BE2C (cell line): ENCODE measurements around the gene GLIS2.

Experiments
- DNase-seq: peaks from one replicate; pipeline ENCODE4 v3.0.0-alpha.2; 2020
- H3K27me3 ChIP-seq: fragments of 250-450 bp; sonication (Bioruptor Pico); 2 replicates; pipeline ENCODE4 v1.5.1; 2020; ENCODE audit warnings: mild to moderate bottlenecking
- H3K36me3 ChIP-seq: fragments of 250-450 bp; sonication (Bioruptor Pico); 2 replicates; pipeline ENCODE4 v1.5.1; 2020; ENCODE audit warnings: mild to moderate bottlenecking
- H3K4me1 ChIP-seq: fragments of 250-450 bp; sonication (Bioruptor Pico); 2 replicates; pipeline ENCODE4 v1.5.1; 2020
- H3K4me3 ChIP-seq: 2 replicates; pipeline ENCODE4 v1.5.1; 2011; ENCODE audit warnings: low read depth, low read length
- H3K9me3 ChIP-seq: fragments of 250-450 bp; sonication (Bioruptor Pico); 2 replicates; pipeline ENCODE4 v1.5.1; 2020
- TF ChIP-seq, protein P1 (sequence below): IDR thresholded peaks from 2 replicates; pipeline ENCODE4 v1.5.1; 2012; ENCODE audit warnings: mild to moderate bottlenecking, low read depth, low read length

GLIS2 gene

DNA sequence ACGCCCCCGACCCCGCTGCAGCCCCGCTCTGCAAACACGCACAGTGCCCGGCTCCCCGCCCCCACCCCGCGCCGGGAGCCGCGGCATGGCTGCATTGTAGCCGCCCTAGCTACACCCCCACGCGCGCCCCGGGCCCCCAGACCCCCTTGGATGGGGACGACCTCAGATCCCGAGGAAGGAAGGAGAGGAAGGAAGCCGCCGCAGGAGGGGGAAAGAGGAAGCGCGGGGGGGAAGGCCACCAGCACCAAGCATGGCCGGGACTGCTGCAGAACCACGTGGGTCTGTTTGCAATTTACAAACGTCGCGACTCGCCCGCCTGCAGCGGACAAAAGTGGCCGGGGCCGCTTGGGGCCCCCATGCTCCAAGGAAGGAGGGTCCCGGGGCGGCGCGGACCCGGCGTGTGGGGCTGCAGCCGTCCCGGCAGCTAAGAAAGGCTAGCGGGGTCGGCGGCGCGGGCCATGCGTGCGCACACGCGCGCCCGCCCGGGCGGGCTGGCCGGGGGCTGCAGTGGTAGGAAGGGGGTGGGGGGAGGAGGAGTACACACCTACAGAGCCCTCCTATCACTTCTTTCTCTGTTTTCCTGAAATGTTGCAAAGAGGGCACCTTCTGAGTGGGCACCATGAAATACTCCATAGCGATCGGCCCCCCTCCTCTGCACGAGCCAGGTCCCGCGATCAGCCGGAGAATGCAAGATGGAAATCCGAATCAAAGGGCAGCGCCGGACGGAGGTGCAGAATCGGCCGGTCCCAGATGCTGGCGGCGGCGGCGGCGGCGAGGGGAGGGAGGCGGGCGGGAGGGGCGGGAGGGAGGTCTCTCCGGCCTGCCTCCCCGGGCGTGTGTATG lies 43.5 kb upstream of the GLIS2 start:
- Histone ChIP-seq H3K4me1 (no peaks in the 10 kb centered on the region), H3K4me3 (peak overlapping the region; percentile 85), H3K9me3 (no peaks in the 10 kb centered on the region), H3K36me3 (peaks cover 18% of the 10 kb centered on the region), H3K27me3 (no peaks in the 10 kb centered on the region)
- TF ChIP-seq, protein P1, sequence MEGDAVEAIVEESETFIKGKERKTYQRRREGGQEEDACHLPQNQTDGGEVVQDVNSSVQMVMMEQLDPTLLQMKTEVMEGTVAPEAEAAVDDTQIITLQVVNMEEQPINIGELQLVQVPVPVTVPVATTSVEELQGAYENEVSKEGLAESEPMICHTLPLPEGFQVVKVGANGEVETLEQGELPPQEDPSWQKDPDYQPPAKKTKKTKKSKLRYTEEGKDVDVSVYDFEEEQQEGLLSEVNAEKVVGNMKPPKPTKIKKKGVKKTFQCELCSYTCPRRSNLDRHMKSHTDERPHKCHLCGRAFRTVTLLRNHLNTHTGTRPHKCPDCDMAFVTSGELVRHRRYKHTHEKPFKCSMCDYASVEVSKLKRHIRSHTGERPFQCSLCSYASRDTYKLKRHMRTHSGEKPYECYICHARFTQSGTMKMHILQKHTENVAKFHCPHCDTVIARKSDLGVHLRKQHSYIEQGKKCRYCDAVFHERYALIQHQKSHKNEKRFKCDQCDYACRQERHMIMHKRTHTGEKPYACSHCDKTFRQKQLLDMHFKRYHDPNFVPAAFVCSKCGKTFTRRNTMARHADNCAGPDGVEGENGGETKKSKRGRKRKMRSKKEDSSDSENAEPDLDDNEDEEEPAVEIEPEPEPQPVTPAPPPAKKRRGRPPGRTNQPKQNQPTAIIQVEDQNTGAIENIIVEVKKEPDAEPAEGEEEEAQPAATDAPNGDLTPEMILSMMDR = no peak
- DNase-seq = no peak

DNA sequence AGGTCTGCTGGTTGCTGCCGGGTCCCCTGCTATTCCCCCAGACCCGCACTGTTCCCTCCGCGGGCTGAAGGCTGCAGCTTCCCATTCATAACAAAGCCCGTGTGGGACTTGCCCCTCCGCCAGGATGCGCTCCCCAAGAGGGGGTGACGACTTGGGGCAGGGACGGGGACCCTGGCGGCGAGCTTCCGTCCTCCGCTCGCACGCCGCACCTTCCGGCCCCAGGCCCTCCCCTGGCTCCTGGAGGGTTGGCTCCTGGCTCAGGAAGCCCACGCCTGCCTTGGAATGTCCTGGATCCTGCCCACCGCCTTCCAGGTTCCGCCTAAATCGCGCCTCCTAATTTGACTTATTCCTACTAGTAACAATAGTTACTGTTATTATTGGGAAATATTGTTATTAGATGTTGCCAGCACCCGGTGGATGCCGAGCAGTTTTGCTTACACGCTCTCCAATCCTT lies 42.0 kb upstream of the GLIS2 start:
- Histone ChIP-seq H3K27me3 (no peaks in the 10 kb centered on the region), H3K9me3 (no peaks in the 10 kb centered on the region), H3K36me3 (peaks cover 9% of the 10 kb centered on the region), H3K4me3 (peak overlapping the region; percentile 85), H3K4me1 (no peaks in the 10 kb centered on the region)
- TF ChIP-seq, protein P1 = peak; percentile 37; the same call in 1 of the 2 replicates
- DNase-seq = peak; percentile 52

DNA sequence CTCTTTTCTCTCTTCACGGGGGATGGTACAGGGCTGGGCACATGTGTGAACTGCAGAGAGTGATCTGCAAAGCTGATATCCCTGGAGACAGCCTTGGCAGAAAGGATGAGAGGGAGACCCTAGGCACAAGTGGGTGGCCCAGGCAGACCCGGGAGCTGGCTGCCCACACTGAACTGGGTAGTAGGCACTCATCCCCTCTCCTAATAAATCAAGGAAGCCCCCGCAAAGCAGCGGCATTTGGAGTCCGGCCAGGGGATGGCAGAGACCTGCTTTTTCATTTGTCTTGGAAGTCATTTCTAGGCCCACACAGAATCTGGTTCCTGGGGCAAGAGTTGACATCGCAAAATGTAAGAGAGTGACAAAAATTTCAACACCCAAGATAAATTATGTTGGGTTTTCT lies 40.0 kb upstream of the GLIS2 start:
- peaks cover 5% of the 10 kb centered on the region for H3K36me3 ChIP-seq
- no peaks in the 10 kb centered on the region for H3K27me3 ChIP-seq
- no peak for DNase-seq
- no peaks in the 10 kb centered on the region for H3K4me1 ChIP-seq
- H3K4me3 ChIP-seq = no peak overlapping the region
- H3K9me3 ChIP-seq = peaks cover 3% of the 10 kb centered on the region; the same call in 1 of the 2 replicates
- TF ChIP-seq, protein P1 = no peak

DNA sequence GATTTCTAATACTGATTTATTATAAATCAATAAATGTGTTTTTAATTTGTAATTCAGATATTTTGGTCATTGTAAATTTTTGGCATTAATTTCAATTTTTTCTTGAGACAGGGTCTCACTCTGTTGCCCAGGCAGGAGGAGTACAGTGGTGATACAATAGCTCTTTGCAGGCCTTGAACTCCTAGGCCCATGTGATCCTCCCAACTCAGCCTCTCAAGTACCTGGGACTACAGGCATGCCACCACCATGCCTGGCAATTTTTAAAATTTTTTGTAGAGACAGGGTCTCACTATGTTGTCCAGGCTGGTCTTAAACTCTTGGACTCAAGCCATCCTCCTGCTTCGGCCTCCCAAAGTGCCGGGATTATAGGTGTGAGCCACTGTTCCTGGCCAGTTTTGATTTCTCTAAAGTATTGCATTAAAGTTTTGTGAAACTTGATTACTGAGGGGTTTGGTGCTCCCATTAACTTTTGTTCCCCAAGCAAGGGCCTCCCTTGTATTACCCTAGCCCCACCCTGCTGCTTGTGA lies 37.8 kb upstream of the GLIS2 start:
- TF ChIP-seq, protein P1 = no peak
- Histone ChIP-seq H3K27me3 (no peaks in the 10 kb centered on the region), H3K4me1 (no peaks in the 10 kb centered on the region), H3K36me3 (no peaks in the 10 kb centered on the region), H3K4me3 (no peak overlapping the region), H3K9me3 (peaks cover 4% of the 10 kb centered on the region; the same call in 1 of the 2 replicates)
- no peak for DNase-seq

DNA sequence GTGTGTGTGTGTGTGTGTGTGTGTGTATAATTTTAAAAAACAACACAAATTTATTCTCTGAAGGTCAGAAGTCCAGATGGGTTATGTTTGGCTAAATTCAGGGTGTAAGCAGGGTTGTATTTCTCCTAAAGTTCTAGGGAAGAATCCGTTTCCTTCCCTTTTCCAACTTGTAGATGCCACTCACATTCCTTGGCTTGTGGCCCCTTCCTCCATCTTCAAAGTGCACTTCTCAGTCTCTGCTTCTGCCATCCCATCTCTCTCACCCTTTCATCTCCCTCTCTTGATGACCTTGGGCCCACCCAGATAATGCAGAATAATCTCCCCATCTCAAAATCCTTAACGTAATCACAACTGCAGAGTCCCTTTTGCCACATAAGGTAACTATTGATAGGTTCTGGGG lies 35.2 kb upstream of the GLIS2 start:
- no peaks in the 10 kb centered on the region for H3K4me1 ChIP-seq
- TF ChIP-seq, protein P1 = no peak
- H3K27me3 ChIP-seq = no peaks in the 10 kb centered on the region
- H3K36me3 ChIP-seq = no peaks in the 10 kb centered on the region
- H3K9me3 ChIP-seq = peaks cover 4% of the 10 kb centered on the region; the same call in 1 of the 2 replicates
- no peak for DNase-seq
- H3K4me3 ChIP-seq = no peak overlapping the region

DNA sequence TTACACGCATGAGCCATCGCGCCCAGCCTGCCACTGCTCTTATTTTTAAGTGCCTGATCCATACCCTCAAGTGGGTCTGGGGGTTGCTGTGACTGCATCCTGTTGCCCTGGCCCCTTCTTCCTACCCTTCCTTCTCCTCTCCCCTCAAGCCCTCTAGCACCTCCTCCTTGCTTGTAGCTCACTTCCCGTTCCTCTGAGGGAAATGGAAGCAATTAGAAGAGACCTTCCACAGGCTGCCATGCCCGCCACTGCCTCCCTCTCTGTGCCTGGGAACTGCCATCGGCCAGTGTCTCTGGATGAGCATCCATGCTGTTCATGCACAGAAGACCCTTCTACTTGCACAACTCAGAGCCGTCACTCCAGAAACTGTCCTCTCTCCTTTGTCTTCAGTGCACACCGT lies 32.4 kb upstream of the GLIS2 start:
- peaks cover 4% of the 10 kb centered on the region; the same call in 1 of the 2 replicates for H3K9me3 ChIP-seq
- no peaks in the 10 kb centered on the region for H3K27me3 ChIP-seq
- TF ChIP-seq, protein P1 = no peak
- H3K36me3 ChIP-seq = no peaks in the 10 kb centered on the region
- H3K4me3 ChIP-seq = no peak overlapping the region
- no peak for DNase-seq
- no peaks in the 10 kb centered on the region for H3K4me1 ChIP-seq
